LHCN-M2 (cell line): ENCODE data around the gene ZNF425. TPM values are rescaled to one million over a fixed set of nuclear protein-coding genes. Genes with fewer than 3 reads are reported as not detected.
"Not testable (repeated sequence)": the region's sequence is repeated elsewhere in the genome, so short reads cannot be mapped to it uniquely, and the experiment has no call there.

Source experiments
- DNase-seq: peaks from one replicate; pipeline ENCODE4 v3.0.0-alpha.2; 2012; ENCODE audit warnings: low read depth
- total RNA-seq: library from RNA; depleted of rRNA; stranded (reverse); fragments of >200 nt; gene quantifications from 2 replicates; pipeline ENCODE4 v1.2.3, GENCODE V29; 2014

The ZNF425 gene
- total RNA-seq, 1 experiment from 2014 or later: 4.4 TPM

DNA sequence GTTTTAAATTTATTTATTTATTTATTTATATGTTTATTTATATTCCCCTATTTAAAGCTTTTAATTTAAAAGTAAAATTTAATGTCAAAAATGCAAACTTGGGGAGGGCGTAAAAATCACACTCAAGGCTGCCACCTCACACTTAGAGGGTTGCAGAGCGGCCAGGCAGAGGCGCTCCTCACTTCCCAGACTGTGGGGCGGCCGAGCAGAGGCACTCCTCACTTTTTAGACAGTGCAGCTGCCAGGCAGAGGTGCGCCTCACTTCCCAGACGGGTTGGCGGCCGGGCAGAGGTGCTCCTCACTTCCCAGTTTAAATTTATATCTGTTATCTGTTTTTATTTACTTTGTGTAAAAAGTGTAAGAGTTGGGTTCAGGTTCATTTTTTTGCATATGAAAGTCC, 10.0 kb upstream of the ZNF425 start:
- DNase-seq: no peak

GRCh38 chr7:149133028-149133710, 7.0 kb upstream of the ZNF425 start:
- no peak for DNase-seq

GRCh38 chr7:149130572-149131198, 4.6 kb upstream of the ZNF425 start:
- no peak for DNase-seq

DNA sequence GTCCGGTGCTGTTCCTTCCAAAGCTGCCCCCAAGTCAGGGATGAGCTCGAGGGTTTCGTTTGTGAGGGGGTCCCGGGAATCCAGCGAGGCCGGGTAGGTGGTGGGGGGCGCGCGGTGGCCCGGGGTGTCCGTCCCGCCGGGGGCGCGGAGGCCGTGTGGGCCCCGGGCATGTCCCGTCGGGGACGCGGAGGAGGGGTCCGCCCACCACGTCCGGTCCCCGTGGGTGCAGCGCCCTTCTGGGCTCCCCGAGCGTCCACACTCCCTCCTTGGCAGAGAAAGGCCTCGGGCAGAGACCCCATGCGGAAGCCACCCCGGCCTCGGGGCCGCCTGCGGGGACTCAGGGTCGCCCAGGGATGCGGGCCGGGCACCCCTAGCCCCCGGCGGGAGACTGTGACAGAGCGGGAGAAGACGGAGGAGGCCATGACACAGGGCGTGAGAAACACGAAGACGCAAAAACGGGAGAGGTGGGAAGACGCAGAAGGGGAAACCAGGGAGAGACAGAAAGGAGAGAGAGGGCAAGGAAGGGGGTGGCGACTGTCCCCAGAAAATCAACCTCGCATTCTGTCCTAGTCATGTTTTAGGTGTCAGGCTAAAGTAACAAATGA, 640 bp upstream of the ZNF425 start:
- peak; percentile 54 for DNase-seq

- DNase-seq: peak; percentile 12
Observed at GRCh38 chr7:149125189-149125862, 798 bp downstream of the ZNF425 start.

DNA sequence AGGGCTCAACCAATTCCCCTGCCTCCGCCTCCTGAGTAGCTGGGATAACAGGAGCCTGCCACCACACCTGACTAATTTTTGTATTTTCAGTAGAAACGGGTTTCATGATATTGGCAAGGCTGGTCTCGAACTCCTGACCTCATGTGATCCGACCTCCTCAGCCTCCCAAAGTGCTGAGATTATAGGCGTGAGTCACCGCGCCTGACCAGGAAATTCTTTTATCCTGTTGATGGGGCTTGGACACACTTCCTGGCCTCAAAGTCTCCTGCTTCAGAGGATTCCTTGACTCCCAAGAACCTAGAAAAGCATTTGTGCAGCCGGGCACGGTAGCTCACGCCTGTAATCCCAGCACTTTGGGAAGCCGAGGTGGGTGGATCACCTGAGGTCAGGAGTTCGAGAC, 16.2 kb downstream of the ZNF425 start:
- no peak for DNase-seq

DNA sequence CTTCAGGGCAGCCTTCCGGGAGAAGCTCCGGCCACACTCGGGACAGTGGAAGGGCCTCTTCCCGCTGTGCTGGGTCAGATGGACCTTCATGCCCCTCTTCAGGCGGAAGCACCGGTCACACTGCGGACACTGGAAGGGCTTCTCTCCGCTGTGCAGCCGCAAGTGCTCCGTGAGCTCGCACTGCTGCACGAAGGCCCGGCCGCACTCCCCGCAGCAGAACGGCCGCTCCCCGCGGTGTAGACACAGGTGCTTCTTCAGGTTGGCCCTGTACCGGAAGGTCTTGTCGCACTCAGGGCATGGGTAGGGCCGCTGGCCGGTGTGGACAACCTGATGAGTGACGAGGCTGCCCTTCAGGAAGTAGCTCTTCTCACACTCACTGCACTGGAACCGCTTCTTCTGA, 21.4 kb downstream of the ZNF425 start:
- DNase-seq: no peak

DNA sequence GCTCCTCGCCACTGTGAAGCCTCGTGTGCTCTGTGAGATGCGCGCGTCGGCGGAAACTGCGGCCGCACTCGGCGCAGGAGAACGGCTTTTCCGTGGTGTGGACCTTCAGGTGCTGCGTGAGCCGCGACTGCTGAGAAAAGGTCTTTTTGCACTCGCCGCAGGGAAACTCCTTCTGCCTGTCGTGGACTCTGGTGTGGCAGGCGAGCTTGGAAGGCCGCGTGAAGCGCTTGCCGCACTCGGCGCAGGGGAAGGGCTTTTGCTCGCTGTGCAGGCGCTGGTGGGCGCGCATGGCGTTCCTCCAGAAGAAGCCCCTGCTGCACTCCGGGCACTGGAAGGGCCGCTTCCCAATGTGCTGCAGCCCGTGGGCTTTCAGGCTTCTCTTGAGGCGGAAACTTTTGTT, 21.9 kb downstream of the ZNF425 start:
- no peak for DNase-seq

GRCh38 chr7:149103424-149103823, 22.7 kb downstream of the ZNF425 start:
- no peak for DNase-seq

DNA sequence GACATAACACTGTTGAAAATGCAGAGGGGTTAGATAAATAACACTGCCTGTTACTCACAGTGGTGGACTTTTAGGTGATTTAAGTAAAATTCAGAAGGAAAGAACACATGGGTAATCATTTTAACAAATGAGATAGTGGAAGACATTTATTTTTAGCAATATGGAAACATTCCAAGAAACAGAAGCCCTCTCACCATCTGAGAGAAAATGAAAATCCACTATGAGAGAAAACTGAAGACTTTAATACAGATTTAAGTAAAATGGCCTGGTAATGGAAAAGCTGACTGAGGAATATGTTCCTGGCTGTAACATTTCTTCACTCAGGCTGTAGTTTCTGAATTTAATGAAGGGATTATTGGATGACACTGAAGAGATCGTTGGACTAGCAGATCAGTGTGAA, 23.5 kb downstream of the ZNF425 start:
- DNase-seq: no peak

GRCh38 chr7:149100821-149101220, 25.3 kb downstream of the ZNF425 start:
- DNase-seq: no peak

DNA sequence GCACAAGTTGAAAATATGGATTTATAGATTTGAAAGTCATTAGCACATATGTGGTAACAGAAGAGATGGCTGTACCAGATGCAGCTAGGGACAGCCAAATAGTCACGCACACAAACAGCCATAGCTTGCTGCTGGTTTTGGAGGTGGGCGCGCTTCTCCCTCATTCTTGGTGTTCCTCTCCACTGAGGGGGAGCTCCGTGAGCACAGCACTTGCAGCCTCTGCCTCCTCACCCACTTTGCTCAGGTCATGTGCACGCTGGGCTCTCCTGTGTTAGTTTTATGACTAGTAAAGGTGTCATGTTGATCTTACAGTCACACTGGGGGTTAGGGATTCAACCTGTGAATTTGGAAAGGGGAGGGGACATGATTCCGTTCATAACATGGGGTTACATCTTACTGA, 27.1 kb downstream of the ZNF425 start:
- no peak for DNase-seq

- DNase-seq: no peak
Observed at GRCh38 chr7:149097088-149097487, 29.0 kb downstream of the ZNF425 start.

DNA sequence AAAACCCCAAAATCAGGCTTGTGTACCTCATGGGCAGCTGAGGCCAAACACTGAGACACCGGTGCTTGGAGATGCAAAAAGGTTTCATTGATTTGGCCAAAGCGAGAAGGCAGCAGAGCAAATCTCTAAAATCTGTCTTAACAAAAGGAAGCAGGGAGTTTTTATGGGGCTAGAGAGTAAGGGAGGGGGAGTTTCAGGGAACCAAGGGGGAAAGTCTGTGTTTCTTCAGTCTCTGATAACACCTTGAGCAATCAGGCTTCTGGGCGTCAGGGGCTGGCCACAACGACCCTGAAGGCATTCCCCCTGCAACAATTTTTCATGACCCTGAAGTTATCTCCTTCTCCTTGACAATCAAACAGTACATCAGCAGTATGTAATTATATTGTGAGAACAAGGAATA, 32.9 kb downstream of the ZNF425 start:
- no peak for DNase-seq

DNA sequence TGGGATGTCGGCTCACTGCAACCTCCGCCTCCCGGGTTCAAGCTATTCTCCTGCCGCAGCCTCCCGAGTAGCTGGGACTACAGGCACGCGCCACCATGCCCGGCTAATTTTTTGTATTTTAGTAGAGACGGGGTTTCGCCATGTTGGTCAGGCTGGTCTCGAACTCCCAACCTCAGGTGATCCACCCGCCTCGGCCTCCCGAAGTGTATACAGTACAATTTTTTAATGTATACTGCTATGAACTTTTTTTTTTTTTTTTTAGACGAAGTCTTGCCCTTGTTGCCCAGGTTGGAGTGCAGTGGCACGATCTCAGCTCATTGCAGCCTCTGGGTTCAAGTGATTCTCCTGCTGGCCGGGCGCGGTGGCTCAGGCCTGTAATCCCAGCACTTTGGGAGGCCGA, 33.9 kb downstream of the ZNF425 start:
- not testable (repeated sequence) for DNase-seq

DNA sequence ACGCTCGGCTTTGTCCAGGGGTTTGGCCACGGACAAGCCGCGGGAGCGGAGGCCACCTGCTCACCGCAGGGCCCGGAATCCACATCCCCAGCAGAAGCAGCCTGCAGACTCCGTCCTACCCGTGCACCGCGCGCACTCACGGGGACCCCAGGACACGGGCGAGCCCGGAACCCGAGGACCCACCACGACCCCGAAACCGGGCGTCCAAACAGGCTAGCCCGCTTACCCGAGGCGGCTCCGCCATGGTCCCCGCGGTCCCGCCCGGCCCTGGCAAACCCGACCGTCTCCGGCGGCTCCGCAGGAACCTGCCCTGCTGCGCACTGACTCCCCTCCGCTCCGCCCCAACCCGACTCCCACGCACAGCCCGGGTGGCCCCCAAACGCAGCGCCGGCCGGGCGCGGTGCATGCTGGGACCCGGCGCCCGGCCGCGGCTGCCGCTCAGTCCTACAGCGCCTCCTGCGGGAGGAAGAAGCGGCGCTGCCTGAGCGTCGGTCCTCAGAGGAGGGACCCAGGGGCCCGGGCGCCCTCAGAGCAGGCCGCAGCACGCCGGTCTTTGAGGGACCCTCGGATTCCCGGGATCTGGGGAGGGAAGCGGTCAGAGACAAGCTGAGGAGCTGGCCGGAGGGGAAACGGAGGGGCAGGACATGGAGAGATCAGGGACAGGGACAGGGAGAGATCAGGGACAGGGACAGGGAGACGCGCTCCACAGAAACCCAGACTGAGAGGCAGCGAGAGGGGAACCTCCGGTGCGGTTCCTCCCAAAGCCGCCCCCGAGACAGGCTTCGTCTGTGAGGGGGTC, 35.5 kb downstream of the ZNF425 start, which contains the start of gene ZNF786:
ZNF786 (minus strand) TSS at position 322 of the 799 bp plus-strand sequence; CDS start at position 244, 78 bp downstream.
- DNase-seq: peak; percentile 90

GRCh38 chr7:149087376-149087775, 38.7 kb downstream of the ZNF425 start:
- no peak for DNase-seq

DNA sequence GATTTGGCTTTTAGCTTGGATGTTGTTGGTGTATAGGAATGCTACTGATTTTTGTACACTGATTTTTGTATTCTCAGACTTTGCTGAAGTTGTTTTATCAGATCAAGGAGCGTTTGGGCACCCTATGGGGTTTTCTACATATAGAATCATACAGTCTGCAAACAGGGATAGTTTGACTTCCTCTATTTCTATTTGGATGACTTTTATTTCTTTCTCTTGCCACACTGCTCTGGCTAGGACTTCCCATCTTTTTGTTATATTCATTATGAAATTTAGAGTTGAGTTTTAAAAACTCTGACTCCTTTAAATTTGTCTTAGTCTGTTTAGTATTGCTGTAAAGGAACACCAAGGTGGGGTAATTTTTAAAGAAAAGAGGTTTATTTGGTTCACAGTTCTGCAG, 40.3 kb downstream of the ZNF425 start:
- DNase-seq: no peak

DNA sequence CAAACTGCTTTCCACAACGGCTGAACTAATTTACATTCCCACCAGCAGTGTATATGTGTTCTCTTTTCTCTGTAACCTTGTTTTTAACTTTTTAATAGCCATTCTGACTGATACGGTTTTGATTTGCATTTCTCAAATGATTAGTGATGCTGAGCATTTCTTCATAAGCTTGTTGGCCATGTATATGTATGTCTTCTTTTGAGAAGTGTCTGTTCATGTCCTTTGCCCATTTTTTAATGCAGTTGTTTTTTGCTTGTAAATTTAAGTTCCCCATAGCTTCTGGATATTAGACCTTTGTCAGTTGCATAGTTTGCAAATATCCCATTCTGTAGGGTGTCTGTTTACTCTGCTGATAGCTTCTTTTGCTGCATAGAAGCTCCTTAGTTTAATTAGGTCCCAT, 41.7 kb downstream of the ZNF425 start:
- DNase-seq: no peak

GRCh38 chr7:149081914-149082313, 44.2 kb downstream of the ZNF425 start:
- no peak for DNase-seq

GRCh38 chr7:149077594-149077993, 48.5 kb downstream of the ZNF425 start:
- no peak for DNase-seq

DNA sequence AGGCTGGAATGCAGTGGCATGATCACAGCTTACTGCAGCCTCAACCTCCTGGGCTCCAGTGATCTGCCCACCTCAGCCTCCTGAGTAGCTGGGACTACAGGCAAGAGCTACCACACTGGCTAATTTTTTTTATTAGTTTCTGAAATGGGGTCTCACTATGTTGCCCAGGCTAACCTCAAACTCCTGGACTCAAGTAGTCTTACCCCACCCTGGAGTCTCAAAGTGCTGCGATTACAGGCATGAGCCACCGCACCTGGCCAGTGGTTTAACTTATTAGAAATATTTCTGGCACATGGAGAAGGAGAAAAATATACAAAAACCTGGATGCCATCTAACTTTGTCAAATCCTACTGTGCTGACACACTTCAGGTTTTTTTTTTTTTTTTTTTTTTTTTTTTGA, 50.8 kb downstream of the ZNF425 start:
- no peak for DNase-seq
